Sigmoid colon (tissue), 7 donors: ENCODE data around the gene SLFN13. TPM values are rescaled to one million over a fixed set of nuclear protein-coding genes. Genes with fewer than 3 reads are reported as not detected.

ENCODE experiments used
- DNase-seq: peaks from one replicate; pipeline ENCODE4 v3.0.0-alpha.2; 2019
- H3K27ac ChIP-seq, 4 donors: fragments of 200-600 bp; sonication (generic); one replicate each; pipeline ENCODE4 v1.5.1; 2016 to 2019; ENCODE audit warnings: mild to moderate bottlenecking in 1 of 4
- H3K27me3 ChIP-seq, 3 donors: fragments of 200-600 bp; sonication (generic); one replicate each; pipeline ENCODE4 v1.5.1; 2019; ENCODE audit warnings: mild to moderate bottlenecking in 1 of 3
- H3K36me3 ChIP-seq, 4 donors: fragments of 200-600 bp; sonication (generic); one replicate each; pipeline ENCODE4 v1.5.1; 2016 to 2019
- H3K4me1 ChIP-seq, 4 donors: fragments of 200-600 bp; sonication (generic); one replicate each; pipeline ENCODE4 v1.5.1; 2017 to 2019
- H3K4me3 ChIP-seq, 4 donors: fragments of 200-600 bp; sonication (generic); one replicate each; pipeline ENCODE4 v1.5.1; 2017 to 2019; ENCODE audit warnings: mild to moderate bottlenecking in 2 of 4, moderate library complexity in 1 of 4
- H3K9me3 ChIP-seq, 4 donors: fragments of 200-600 bp in 3 of 4; sonication (generic) in 3 of 4; one replicate each; pipeline versions ENCODE4 v1.5.1 to v1.6.1; 2013 to 2019
- EP300 ChIP-seq, 4 donors: sonication (generic); formaldehyde crosslinking; IDR thresholded peaks; one replicate each; pipeline ENCODE4 v1.6.1; 2017; ENCODE audit warnings: antibody characterized with exemption in 4 of 4
- POLR2A ChIP-seq, 2 donors: fragments of 450-650 bp; IDR thresholded peaks; one replicate each; pipeline ENCODE4 v1.6.1; 2016; ENCODE audit warnings: antibody characterized with exemption in 2 of 2, mild to moderate bottlenecking in 2 of 2, moderate library complexity in 2 of 2
- POLR2AphosphoS5 ChIP-seq, 4 donors: sonication (generic); formaldehyde crosslinking; IDR thresholded peaks; one replicate each; pipeline ENCODE4 v1.6.1; 2017; ENCODE audit warnings: antibody characterized with exemption in 4 of 4
- WGBS, 2 donors: extraction: QIAGEN DNeasy Blood & Tissue Kit; methylation state at CpG; one replicate each; pipeline ENCODE4 v1.1.7; 2013; 5-methylcytosine and 5-hydroxymethylcytosine counted together
- intact Hi-C: fragments of 100-400 bp; cut with DNase I; formaldehyde crosslinking; loops from one replicate; pipeline ENCODE4 v1.15.1; 2023
- polyA plus RNA-seq, 3 donors: library from polyadenylated mRNA; stranded (reverse); fragments of 200-250 nt; gene quantifications; one replicate each; pipeline ENCODE4 v1.2.3, GENCODE V29; 2013
- total RNA-seq, 4 donors: library from RNA; depleted of rRNA; stranded (reverse); fragments of >200 nt; gene quantifications; one replicate each; pipeline ENCODE4 v1.1.0, GENCODE V29; 2016
- TF ChIP-seq, protein P1 (sequence below), 4 experiments: fragments of 450-650 bp in 3 of 4; fragments of 200-600 bp in 1 of 4; IDR thresholded peaks; one replicate each; pipeline ENCODE4 v1.5.1; 2016 to 2019; ENCODE audit warnings: antibody characterized with exemption in 4 of 4, mild to moderate bottlenecking in 3 of 4, moderate library complexity in 2 of 4
- donor health status: healthy with polysubstance abuse.
- donor health status: Bipolar disorder and iron deficiency.
- donor health status: healthy.

The SLFN13 gene
- total and polyA plus RNA-seq, 7 donors: 0.23 to 19.9 (median 11.1) TPM

DNA sequence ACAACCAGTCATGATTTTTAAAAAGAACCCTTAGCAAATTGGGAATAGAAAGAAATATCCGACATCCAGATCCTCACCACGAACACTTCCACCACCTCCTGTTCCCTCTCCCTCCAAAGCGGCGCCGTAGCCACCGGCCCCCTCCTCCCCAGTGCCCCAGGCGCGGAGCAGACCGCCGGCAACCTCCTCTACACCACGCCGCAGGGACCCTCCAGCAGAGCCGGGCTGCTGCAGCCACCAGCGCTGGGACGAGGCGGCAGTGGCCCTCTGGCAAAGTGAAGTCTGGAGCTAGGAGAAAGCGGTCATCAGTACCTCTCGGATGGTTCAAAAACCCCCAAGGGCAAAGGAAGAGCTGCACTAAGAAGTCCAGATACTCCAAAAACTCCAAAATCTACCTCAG is 41.4 kb upstream of the SLFN13 start:
- no peak for TF ChIP-seq POLR2A (IDR thresholded peaks at IDR 0.05)
- TF ChIP-seq, protein P1, sequence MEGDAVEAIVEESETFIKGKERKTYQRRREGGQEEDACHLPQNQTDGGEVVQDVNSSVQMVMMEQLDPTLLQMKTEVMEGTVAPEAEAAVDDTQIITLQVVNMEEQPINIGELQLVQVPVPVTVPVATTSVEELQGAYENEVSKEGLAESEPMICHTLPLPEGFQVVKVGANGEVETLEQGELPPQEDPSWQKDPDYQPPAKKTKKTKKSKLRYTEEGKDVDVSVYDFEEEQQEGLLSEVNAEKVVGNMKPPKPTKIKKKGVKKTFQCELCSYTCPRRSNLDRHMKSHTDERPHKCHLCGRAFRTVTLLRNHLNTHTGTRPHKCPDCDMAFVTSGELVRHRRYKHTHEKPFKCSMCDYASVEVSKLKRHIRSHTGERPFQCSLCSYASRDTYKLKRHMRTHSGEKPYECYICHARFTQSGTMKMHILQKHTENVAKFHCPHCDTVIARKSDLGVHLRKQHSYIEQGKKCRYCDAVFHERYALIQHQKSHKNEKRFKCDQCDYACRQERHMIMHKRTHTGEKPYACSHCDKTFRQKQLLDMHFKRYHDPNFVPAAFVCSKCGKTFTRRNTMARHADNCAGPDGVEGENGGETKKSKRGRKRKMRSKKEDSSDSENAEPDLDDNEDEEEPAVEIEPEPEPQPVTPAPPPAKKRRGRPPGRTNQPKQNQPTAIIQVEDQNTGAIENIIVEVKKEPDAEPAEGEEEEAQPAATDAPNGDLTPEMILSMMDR (IDR thresholded peaks at IDR 0.05): no peak
- TF ChIP-seq EP300 (IDR thresholded peaks at IDR 0.05): no peak
- no peak for TF ChIP-seq POLR2AphosphoS5 (IDR thresholded peaks at IDR 0.05)
- H3K4me3 ChIP-seq: no peak overlapping the region
- H3K9me3 ChIP-seq: no peaks in the 10 kb centered on the region
- 19 to 35% methylated on average over 18 of the region's 18 CpGs for WGBS, 2 donors
- peaks cover 57 to 100% (median 81%) of the 10 kb centered on the region in 3 donors for H3K27me3 ChIP-seq
- intact Hi-C loops: no loop called here
- H3K36me3 ChIP-seq: no peaks in the 10 kb centered on the region
- no peak for DNase-seq
- H3K27ac ChIP-seq: no peak overlapping the region
- peaks cover 0 to 29% (median 18%) of the 10 kb centered on the region in 4 donors for H3K4me1 ChIP-seq

GRCh38 chr17:35488991-35489390 is 40.4 kb upstream of the SLFN13 start:
- Histone ChIP-seq H3K36me3 (no peaks in the 10 kb centered on the region), H3K9me3 (no peaks in the 10 kb centered on the region), H3K27ac (no peak overlapping the region), H3K4me1 (peaks cover 0 to 29% (median 18%) of the 10 kb centered on the region in 4 donors), H3K27me3 (peaks cover 53 to 90% (median 71%) of the 10 kb centered on the region in 3 donors), H3K4me3 (no peak overlapping the region)
- DNase-seq: no peak
- TF ChIP-seq, protein P1 (IDR thresholded peaks at IDR 0.05): no peak
- TF ChIP-seq EP300 (IDR thresholded peaks at IDR 0.05) (no peak), POLR2AphosphoS5 (IDR thresholded peaks at IDR 0.05) (no peak), POLR2A (IDR thresholded peaks at IDR 0.05) (no peak)
- 30 to 46% methylated on average over 15 of the region's 15 CpGs for whole genome bisulfite sequencing, 2 donors
- intact Hi-C loops: no loop called here

GRCh38 chr17:35486920-35487732 is 38.6 kb upstream of the SLFN13 start:
- peak; percentile 73 for DNase-seq
- H3K27me3 ChIP-seq: peaks cover 39 to 79% (median 53%) of the 10 kb centered on the region in 3 donors
- intact Hi-C loops: no loop called here
- H3K4me1 ChIP-seq: peaks cover 0 to 29% (median 18%) of the 10 kb centered on the region in 4 donors
- peak overlapping the region; percentile 24 to 50 (median 46) for H3K4me3 ChIP-seq
- TF ChIP-seq, protein P1 (IDR thresholded peaks at IDR 0.05): no peak
- no peak for TF ChIP-seq EP300 (IDR thresholded peaks at IDR 0.05)
- no peaks in the 10 kb centered on the region for H3K36me3 ChIP-seq
- peak overlapping the region in 1 of 4 donors; percentile 27 for H3K27ac ChIP-seq
- 7 to 12% methylated on average over 42 of the region's 42 CpGs for WGBS, 2 donors
- no peaks in the 10 kb centered on the region for H3K9me3 ChIP-seq

DNA sequence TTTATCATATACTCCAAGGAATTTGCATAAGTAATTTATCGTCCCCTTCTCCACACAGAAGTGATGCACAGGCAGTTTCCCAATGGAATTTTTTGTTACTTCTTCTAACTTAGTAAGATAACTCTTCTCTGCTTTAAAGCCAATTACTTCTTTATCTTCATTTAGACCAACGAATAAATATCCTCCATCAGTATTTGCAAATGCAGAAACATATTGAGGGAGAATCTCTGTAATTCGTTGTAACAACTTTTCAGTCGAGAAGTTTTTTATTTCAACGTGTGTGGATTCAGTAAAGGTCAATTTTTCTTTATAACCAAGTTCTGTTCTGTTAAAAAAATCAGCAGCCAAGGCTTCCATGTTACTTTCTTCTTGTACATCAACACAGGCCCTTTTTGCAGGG is 30.7 kb upstream of the SLFN13 start:
- H3K27me3 ChIP-seq: peaks cover 0 to 28% (median 0%) of the 10 kb centered on the region in 3 donors

More for the DNA sequence above, 30.7 kb upstream of the SLFN13 start:
- Histone ChIP-seq H3K9me3 (no peaks in the 10 kb centered on the region), H3K36me3 (no peaks in the 10 kb centered on the region), H3K4me1 (no peaks in the 10 kb centered on the region), H3K27ac (no peak overlapping the region), H3K4me3 (no peak overlapping the region)
- intact Hi-C loops: no loop called here
- no peak for DNase-seq
- 63 to 77% methylated on average over 5 of the region's 5 CpGs for WGBS, 2 donors
- TF ChIP-seq POLR2AphosphoS5 (IDR thresholded peaks at IDR 0.05): no peak
- TF ChIP-seq, protein P1 (IDR thresholded peaks at IDR 0.05): no peak
- TF ChIP-seq EP300 (IDR thresholded peaks at IDR 0.05): no peak
- no peak for TF ChIP-seq POLR2A (IDR thresholded peaks at IDR 0.05)
